H1 (cell line): ENCODE results near the gene AP3B2. TPM values are rescaled to one million over a fixed set of nuclear protein-coding genes. Genes with fewer than 3 reads are reported as not detected.

Experiments
- polyA plus RNA-seq, 7 experiments: library from polyadenylated mRNA; depleted of rRNA in 3 of 7; stranded (reverse) in 5 of 7; unstranded in 2 of 7; fragments of >200 nt in 5 of 7; fragments of 200-250 nt in 2 of 7; gene quantifications; 1 replicate in 5 of 7; 2 replicates in 1 of 7; 4 replicates in 1 of 7; pipeline versions ENCODE4 v1.2.1 to v1.2.3, GENCODE V29; 2011 to 2013; ENCODE audit warnings: missing spikeins in 2 of 7, mixed read lengths in 2 of 7
- total RNA-seq: library from RNA; stranded (reverse); fragmentation: NEBNext Ultra II Directional; extraction: Animal tissue kit (Norgen Biotek cat#: 25700); gene quantifications from 2 replicates; pipeline ENCODE4 v1.2.1, GENCODE V29; 2021
- TF ChIP-seq, protein P1 (sequence below): fragments of 300-600 bp; sonication (generic); IDR thresholded peaks from 2 replicates; pipeline ENCODE4 v1.7.1; 2012; ENCODE audit warnings: low read length, moderate library complexity, mild to moderate bottlenecking, inconsistent platforms; ENCODE audit not compliant: insufficient replicate concordance

AP3B2 gene
- total and polyA plus RNA-seq, 2 of the 8 experiments (the other 6 are each of a cell fraction or from before 2014, with no cell fraction given) = 21.8 to 25.7 TPM

DNA sequence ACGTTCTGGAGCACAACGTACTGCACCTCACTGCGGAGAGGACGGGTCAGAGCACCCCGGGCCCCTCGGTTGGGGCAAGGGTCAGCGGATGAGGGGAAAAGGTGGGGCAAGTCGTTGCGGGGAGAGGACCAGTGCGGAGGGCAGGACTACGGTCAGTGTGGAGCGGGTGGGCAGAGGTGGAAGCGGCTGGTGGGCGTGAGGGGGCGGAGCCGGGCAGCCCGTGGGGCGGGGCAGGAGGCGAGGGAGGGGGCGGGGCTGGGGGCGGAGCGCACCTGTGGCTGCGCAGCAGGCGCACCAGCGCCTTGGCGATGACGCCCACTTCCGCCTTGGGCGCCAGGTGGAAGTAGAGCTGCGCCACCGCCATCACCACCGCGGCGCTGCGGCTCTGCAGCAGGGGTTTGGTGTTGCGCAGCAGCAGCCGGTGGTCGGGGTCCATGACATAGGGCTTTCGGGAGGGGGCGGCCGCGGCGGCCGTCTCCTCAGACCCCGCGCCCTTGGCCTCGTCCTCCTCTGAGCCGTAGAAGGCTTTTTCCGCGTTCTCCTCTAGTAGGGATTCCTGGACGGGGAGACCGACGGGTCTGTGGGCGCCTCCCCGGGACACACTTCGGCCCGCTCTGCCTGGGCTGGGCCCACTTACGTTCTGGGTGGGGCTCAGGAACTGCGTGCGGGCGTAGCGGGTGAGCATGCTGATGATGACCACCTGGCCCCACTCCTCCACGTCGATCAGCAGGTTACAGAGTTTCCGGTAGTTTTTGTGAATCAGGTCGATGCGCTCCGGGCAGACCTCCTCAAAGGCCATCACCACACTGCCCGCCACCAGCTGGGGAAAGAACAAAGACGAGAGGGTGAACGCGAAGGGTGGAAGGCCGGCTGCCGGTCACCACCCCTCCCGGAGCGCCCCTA is 29.2 kb downstream of the AP3B2 start (continued):
- TF ChIP-seq, protein P1, sequence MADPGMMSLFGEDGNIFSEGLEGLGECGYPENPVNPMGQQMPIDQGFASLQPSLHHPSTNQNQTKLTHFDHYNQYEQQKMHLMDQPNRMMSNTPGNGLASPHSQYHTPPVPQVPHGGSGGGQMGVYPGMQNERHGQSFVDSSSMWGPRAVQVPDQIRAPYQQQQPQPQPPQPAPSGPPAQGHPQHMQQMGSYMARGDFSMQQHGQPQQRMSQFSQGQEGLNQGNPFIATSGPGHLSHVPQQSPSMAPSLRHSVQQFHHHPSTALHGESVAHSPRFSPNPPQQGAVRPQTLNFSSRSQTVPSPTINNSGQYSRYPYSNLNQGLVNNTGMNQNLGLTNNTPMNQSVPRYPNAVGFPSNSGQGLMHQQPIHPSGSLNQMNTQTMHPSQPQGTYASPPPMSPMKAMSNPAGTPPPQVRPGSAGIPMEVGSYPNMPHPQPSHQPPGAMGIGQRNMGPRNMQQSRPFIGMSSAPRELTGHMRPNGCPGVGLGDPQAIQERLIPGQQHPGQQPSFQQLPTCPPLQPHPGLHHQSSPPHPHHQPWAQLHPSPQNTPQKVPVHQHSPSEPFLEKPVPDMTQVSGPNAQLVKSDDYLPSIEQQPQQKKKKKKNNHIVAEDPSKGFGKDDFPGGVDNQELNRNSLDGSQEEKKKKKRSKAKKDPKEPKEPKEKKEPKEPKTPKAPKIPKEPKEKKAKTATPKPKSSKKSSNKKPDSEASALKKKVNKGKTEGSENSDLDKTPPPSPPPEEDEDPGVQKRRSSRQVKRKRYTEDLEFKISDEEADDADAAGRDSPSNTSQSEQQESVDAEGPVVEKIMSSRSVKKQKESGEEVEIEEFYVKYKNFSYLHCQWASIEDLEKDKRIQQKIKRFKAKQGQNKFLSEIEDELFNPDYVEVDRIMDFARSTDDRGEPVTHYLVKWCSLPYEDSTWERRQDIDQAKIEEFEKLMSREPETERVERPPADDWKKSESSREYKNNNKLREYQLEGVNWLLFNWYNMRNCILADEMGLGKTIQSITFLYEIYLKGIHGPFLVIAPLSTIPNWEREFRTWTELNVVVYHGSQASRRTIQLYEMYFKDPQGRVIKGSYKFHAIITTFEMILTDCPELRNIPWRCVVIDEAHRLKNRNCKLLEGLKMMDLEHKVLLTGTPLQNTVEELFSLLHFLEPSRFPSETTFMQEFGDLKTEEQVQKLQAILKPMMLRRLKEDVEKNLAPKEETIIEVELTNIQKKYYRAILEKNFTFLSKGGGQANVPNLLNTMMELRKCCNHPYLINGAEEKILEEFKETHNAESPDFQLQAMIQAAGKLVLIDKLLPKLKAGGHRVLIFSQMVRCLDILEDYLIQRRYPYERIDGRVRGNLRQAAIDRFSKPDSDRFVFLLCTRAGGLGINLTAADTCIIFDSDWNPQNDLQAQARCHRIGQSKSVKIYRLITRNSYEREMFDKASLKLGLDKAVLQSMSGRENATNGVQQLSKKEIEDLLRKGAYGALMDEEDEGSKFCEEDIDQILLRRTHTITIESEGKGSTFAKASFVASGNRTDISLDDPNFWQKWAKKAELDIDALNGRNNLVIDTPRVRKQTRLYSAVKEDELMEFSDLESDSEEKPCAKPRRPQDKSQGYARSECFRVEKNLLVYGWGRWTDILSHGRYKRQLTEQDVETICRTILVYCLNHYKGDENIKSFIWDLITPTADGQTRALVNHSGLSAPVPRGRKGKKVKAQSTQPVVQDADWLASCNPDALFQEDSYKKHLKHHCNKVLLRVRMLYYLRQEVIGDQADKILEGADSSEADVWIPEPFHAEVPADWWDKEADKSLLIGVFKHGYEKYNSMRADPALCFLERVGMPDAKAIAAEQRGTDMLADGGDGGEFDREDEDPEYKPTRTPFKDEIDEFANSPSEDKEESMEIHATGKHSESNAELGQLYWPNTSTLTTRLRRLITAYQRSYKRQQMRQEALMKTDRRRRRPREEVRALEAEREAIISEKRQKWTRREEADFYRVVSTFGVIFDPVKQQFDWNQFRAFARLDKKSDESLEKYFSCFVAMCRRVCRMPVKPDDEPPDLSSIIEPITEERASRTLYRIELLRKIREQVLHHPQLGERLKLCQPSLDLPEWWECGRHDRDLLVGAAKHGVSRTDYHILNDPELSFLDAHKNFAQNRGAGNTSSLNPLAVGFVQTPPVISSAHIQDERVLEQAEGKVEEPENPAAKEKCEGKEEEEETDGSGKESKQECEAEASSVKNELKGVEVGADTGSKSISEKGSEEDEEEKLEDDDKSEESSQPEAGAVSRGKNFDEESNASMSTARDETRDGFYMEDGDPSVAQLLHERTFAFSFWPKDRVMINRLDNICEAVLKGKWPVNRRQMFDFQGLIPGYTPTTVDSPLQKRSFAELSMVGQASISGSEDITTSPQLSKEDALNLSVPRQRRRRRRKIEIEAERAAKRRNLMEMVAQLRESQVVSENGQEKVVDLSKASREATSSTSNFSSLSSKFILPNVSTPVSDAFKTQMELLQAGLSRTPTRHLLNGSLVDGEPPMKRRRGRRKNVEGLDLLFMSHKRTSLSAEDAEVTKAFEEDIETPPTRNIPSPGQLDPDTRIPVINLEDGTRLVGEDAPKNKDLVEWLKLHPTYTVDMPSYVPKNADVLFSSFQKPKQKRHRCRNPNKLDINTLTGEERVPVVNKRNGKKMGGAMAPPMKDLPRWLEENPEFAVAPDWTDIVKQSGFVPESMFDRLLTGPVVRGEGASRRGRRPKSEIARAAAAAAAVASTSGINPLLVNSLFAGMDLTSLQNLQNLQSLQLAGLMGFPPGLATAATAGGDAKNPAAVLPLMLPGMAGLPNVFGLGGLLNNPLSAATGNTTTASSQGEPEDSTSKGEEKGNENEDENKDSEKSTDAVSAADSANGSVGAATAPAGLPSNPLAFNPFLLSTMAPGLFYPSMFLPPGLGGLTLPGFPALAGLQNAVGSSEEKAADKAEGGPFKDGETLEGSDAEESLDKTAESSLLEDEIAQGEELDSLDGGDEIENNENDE = no peak
- TF ChIP-seq, all 59 proteins: peak for 22
